GM12872 (cell line): ENCODE measurements around the gene KDM8.

Experiments
- TF ChIP-seq, protein P1 (sequence below): IDR thresholded peaks from 3 replicates; pipeline ENCODE4 v1.5.1; 2011; ENCODE audit warnings: low read depth, mild to moderate bottlenecking, low read length, moderate library complexity; ENCODE audit not compliant: insufficient read depth

KDM8 gene

DNA sequence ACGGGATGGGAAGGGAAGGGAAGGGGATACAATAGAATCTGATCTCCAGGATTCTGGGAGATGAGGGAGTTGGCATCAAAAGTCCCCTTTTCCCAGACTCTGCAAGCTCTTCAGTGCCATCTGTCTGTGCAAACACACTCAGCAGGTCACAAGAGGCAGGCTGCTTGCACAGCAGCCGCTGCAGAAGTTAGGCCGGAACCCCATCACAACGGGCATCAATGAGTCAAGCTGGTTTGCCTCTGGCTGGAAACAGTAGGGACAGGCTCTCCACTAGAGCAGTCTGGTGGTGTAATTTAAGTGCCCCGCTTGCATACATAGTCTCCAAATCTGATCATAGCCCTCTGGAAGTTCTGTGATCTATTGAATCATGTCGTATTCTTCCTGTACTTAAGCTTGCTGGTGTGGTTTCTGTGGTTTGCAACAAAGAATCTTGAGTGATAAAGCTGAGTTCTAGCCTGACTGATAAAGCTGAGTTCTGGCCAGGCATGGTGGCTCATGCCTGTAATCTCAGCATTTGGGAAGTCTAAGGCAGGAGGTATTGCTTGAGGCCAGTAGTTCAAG lies 33.7 kb upstream of the KDM8 start:
- TF ChIP-seq, protein P1, sequence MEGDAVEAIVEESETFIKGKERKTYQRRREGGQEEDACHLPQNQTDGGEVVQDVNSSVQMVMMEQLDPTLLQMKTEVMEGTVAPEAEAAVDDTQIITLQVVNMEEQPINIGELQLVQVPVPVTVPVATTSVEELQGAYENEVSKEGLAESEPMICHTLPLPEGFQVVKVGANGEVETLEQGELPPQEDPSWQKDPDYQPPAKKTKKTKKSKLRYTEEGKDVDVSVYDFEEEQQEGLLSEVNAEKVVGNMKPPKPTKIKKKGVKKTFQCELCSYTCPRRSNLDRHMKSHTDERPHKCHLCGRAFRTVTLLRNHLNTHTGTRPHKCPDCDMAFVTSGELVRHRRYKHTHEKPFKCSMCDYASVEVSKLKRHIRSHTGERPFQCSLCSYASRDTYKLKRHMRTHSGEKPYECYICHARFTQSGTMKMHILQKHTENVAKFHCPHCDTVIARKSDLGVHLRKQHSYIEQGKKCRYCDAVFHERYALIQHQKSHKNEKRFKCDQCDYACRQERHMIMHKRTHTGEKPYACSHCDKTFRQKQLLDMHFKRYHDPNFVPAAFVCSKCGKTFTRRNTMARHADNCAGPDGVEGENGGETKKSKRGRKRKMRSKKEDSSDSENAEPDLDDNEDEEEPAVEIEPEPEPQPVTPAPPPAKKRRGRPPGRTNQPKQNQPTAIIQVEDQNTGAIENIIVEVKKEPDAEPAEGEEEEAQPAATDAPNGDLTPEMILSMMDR = peak; percentile 33; the same call in 1 of the 3 replicates

DNA sequence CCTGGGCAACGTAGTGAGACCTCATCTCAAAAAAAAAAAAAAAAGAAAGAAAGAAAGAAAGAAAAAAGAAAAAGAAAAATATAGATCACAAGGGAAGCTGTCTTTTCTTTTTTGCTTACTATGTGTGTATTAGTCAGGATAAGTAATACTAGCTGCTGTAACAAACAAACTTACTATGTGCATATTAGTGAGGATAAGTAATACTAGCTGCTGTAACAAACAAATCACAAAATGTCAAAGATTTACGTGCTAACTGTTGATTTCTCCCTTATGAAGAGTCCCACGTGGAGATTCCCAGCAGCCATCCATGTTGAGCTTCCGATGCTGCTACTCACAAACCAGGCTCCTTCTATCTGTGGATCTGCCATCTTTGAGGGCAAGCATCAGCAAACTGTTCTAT lies 31.7 kb upstream of the KDM8 start:
- TF ChIP-seq, protein P1 = no peak

DNA sequence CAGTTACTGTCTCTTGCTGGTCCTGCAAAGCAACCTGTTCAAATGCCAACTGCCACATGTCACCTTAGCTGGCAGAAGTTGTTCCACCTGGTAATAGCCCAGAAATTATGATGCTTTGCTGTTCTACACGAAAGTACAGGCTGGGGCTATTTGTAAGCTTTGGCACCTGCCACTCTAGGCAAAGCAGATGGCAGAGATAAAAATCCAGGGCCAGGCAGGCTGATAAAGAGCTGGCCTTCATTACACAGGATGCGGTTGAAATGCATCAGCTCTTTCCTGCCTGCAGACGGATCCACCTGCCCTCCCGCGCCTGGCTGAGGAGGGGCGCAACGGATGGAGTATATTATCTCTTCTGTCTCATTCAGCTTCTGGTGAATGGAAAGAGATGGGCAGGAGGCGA lies 29.3 kb upstream of the KDM8 start:
- TF ChIP-seq, protein P1 = no peak

DNA sequence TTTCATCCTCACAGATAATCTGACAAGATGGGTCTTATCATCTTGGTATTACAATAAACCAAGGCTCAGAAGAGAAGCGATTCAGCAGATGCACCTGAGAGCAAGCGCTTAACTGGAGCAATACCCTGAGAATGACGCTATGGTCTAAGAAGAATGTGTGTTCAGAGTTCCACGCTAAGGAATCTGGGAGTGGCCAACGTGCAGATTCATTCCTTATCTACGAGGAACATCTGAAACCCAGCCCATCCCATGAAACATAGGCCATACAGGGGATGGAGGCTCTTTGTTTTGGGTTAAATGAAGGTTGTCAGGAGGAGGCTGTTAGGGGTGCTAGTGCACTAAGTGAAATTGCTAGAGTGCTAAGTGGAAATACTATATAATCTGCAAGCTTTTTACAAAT lies 28.5 kb upstream of the KDM8 start:
- TF ChIP-seq, protein P1 = no peak

DNA sequence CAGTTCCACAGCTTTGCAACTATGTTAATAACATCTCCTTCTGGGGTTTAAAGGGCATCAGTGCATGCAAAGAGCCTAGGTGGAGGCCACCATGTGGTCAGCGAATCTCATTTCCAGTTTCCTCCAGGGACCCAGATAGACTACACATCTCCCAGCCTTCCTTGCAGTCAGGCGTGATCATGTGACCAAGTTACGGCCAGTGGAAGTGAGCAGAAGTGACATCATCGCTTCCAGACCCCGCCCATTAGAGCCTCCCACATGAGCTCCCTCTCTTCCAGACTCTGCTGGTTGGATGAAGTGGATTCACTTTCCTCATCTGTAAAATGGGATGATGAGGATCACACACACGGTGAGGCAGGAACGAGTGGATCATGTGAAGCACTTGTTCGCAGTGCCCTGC lies 27.4 kb upstream of the KDM8 start:
- TF ChIP-seq, protein P1 = no peak

DNA sequence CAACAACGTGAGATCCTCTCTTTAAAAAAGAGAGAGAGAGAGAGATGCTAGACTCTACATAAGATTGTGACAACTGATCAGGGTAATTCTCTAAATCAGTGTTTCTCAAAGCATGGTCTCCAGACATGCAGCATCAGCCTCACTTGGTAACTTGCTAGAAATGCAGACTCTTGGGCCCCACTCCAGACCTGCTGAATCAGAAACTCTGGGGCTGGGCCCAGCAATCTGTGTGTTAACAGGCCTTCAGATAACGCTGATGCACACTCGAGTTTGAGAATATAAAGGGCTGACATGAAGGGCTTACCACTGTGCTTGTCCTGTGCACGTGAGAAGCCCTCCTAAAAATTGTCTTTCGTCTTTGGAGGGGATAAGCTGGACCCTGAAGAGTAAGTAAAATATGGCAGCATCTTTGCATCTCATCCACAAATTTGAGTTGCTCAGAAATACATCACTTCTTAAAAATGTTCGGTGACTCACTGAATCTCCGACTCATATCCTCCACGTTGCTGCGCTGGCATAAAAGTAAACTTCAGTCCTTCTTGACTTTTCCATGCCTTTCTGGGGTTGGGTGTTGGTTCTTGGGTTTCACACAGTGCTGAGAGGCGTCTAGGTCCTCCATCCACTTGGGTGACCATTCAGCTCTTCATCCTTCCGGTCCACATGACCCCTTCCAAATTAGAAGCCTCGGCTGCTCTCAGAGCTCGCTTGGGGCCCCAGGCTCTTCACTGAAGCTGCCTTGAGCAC lies 26.1 kb upstream of the KDM8 start:
- TF ChIP-seq, protein P1 = no peak

DNA sequence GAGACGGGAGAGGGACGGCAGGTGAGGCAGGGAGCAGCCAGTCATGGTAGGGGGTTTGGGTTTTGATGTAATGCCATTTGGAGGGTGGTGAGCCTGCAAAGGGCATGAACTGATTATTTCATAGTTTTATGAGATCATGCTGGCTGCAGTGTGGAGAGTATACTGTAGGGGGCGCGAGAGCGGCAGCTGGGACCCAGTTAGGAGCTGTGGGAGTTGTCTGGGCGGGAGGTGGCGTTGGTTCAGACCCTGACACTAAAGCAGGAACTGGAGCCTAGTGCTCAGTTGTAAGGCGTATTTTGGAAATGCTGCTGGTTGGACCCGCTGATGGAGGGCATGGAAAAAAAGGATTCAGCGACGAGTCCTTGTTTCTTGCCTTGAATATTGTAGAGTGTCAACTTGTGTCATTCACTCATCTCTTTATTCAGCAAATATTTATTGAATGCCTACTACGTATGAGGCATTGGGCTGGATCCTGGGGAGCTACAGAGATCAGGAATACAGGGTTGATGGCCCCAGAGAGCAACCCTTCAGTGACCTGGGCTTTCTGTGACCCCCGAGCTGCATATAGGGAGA lies 23.7 kb upstream of the KDM8 start:
- TF ChIP-seq, protein P1 = peak; percentile 96
